Ishikawa (cell line): ENCODE results near the gene PLAC8L1.

Experiments used
- FOXM1 ChIP-seq: IDR thresholded peaks from 2 replicates; pipeline ENCODE4 v1.6.1; 2012; ENCODE audit warnings: low read depth, borderline replicate concordance
- RAD21 ChIP-seq: IDR thresholded peaks from 2 replicates; pipeline ENCODE4 v1.6.1; 2012; ENCODE audit warnings: low read depth
- YY1 ChIP-seq: IDR thresholded peaks from 2 replicates; pipeline ENCODE4 v1.6.1; 2012; ENCODE audit warnings: low read depth
- ZBTB7A ChIP-seq: IDR thresholded peaks from 2 replicates; pipeline ENCODE4 v1.6.1; 2012; ENCODE audit warnings: low read depth
- TF ChIP-seq, protein P1 (sequence below): IDR thresholded peaks from 2 replicates; pipeline ENCODE4 v1.6.1; 2012

DNA sequence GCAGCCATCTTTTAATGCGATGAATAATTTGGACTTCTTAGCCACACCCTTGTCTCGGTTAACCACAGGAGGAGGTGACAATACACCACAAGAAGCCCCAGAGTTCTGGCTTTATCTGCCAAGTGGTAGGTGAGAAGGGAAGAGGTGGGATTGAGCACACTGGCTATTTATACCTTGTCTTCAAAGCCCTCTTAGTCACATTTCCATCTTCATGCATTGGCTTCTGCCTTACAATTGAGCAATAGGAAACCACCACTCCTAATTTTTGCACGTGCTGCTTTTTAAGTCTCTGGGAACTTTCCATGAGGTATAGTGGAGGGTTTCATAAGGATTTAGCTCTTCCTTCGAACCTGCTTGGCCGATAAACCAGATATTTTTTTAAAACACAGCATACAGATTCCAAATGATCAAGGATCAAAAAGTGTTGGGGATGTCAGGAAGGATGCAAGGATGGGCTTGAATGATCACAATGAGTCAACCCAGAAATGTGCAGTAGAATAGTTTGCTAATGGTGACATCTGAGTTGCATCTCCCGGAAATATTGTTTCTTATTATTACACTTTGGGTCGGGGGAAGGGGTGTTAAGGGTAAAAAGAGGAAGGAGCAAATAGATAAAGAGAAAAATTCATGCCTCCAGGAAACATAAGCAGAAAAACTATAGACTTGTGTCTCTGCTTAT lies 25.5 kb downstream of the PLAC8L1 start:
- TF ChIP-seq, protein P1, sequence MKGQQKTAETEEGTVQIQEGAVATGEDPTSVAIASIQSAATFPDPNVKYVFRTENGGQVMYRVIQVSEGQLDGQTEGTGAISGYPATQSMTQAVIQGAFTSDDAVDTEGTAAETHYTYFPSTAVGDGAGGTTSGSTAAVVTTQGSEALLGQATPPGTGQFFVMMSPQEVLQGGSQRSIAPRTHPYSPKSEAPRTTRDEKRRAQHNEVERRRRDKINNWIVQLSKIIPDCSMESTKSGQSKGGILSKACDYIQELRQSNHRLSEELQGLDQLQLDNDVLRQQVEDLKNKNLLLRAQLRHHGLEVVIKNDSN: no peak
- TF ChIP-seq YY1: no peak
- no peak for TF ChIP-seq FOXM1
- no peak for TF ChIP-seq ZBTB7A
- TF ChIP-seq RAD21: no peak
